Gastrocnemius medialis (tissue), 4 donors: ENCODE results near the gene LAMA3.

ENCODE experiments used
- CTCF ChIP-seq, 5 experiments: fragments of 450-650 bp in 3 of 5; fragments of 200-600 bp in 2 of 5; sonication (generic) in 2 of 5; IDR thresholded peaks in 4 of 5; conservative IDR thresholded peaks in 1 of 5; 1 replicate in 4 of 5; 2 replicates in 1 of 5; pipeline ENCODE4 v1.5.1; 2016 to 2019; ENCODE audit warnings: antibody characterized with exemption in 5 of 5, mild to moderate bottlenecking in 3 of 5, moderate library complexity in 3 of 5
- POLR2A ChIP-seq, 2 donors: fragments of 450-650 bp; IDR thresholded peaks; one replicate each; pipeline ENCODE4 v1.6.1; 2017; ENCODE audit warnings: antibody characterized with exemption in 2 of 2, mild to moderate bottlenecking in 2 of 2, moderate library complexity in 2 of 2

- TF ChIP-seq CTCF (IDR thresholded peaks at IDR 0.05 in 4 of 5, conservative IDR thresholded peaks at IDR 0.05 in 1 of 5) (no peak), POLR2A (IDR thresholded peaks at IDR 0.05) (no peak)
These were observed 27.3 kb downstream of the LAMA3 start for GRCh38 chr18:23716516-23716915.
